ENCODE results near the gene INO80C.
"Not testable (repeated sequence)": the region's sequence is repeated elsewhere in the genome, so short reads cannot be mapped to it uniquely, and the experiment has no call there.

The INO80C gene

DNA sequence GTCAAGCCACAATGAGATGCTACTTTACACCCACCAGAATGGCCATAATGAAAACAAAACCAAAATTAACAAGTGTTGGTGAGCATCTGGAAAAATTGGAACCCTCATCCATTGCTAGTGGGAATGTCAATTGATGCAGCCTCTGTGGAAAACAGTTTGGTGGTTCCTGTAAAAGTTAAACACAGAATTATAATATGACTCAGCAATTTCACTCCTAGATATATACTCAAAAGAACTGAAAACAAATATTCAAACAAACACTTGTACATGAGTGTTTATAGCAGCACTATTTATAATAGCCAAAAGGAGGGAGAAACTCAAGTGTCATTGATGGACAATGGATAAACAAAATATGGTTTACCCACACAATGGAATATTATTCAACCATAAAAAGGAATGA lies 43.0 kb downstream of the INO80C start:
- Histone ChIP-seq H3K4me1 (ENCODE audit: control insufficient read depth, insufficient read depth, low read length) (peaks cover 49% of the 10 kb centered on the region), H3K9ac (ENCODE audit: low read depth, low read length) (no peak overlapping the region), H3K4me3 (ENCODE audit: low read length) (no peak overlapping the region), H3K27me3 (ENCODE audit: control insufficient read depth, insufficient read depth, low read length) (no peaks in the 10 kb centered on the region), H3K9me3 (replicated peaks; ENCODE audit: low read length) (no peaks in the 10 kb centered on the region), H3K36me3 (ENCODE audit: insufficient read depth, low read length) (no peaks in the 10 kb centered on the region), H3K4me2 (ENCODE audit: low read length) (no peak overlapping the region)

DNA sequence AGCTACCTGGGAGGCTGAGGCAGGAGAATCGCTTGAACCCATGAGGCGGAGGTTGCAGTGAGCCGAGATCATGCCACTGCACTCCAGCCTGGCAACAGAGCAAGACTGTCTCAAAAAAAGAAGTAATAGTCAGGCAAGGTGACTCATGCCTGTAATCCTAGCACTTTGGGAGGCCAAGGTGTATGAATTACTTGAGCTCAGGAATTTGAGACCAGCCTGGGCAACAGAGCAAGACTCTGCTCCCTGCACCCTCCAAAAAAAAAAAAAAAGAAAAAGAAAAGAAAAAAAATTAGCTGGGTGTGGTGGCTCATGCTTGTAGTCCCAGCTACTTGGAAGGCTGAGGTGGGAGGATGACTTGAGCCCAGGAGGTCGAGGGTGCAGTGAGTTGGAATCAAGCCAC lies 44.7 kb downstream of the INO80C start:
- peaks cover 32% of the 10 kb centered on the region for H3K4me1 ChIP-seq (ENCODE audit: control insufficient read depth, insufficient read depth, low read length)
- H3K9ac ChIP-seq (ENCODE audit: low read depth, low read length); H3K9me3 ChIP-seq (replicated peaks; ENCODE audit: low read length); H3K36me3 ChIP-seq (ENCODE audit: insufficient read depth, low read length); H3K4me3 ChIP-seq (ENCODE audit: low read length); H3K27me3 ChIP-seq (ENCODE audit: control insufficient read depth, insufficient read depth, low read length); H3K4me2 ChIP-seq (ENCODE audit: low read length): not testable (repeated sequence)

DNA sequence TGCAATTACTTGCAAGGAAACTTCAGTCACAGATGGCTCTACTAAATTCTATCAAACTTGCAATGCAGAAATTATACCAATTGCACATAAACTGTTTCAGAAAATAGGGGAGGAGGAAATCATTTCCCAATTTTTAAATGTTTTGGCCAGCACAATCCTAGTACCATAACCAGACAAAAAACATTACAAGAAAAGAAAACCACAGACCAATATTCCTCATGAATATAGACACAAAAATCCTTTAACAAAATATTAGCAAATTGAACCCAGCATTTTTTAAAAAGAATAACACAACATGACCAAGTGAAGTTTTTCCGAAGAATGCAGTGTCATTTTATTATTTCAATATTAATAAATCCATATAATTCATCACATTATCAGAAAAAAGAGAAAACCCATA lies 45.8 kb downstream of the INO80C start:
- no peak overlapping the region for H3K4me3 ChIP-seq (ENCODE audit: low read length)
- H3K4me2 ChIP-seq (ENCODE audit: low read length): no peak overlapping the region
- no peaks in the 10 kb centered on the region for H3K36me3 ChIP-seq (ENCODE audit: insufficient read depth, low read length)
- no peak overlapping the region for H3K9ac ChIP-seq (ENCODE audit: low read depth, low read length)
- no peaks in the 10 kb centered on the region for H3K27me3 ChIP-seq (ENCODE audit: control insufficient read depth, insufficient read depth, low read length)
- H3K4me1 ChIP-seq (ENCODE audit: control insufficient read depth, insufficient read depth, low read length): peaks cover 20% of the 10 kb centered on the region
- H3K9me3 ChIP-seq (replicated peaks; ENCODE audit: low read length): no peaks in the 10 kb centered on the region

DNA sequence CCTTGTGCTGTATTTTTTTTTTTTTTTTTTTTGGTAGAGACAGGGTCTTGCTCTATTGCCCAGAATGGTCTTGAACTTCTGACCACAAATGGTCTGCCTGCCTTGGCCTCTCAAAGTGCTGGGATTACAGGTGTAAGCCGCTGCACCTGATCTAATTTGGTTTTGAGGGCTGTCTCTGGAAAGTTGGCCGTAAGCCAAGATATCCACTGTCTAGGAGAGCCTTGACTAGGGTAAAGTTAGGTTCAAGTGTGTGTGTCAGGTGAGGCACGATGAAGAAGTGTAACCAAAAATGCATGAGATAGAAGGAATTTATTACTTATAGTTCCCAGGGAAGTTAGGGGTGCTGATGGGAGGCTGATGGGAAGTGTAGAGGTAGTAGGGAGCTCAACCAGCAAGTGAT lies 46.7 kb downstream of the INO80C start:
- no peaks in the 10 kb centered on the region for H3K27me3 ChIP-seq (ENCODE audit: control insufficient read depth, insufficient read depth, low read length)
- H3K4me1 ChIP-seq (ENCODE audit: control insufficient read depth, insufficient read depth, low read length): peaks cover 11% of the 10 kb centered on the region
- no peak overlapping the region for H3K9ac ChIP-seq (ENCODE audit: low read depth, low read length)
- H3K9me3 ChIP-seq (replicated peaks; ENCODE audit: low read length): no peaks in the 10 kb centered on the region
- no peaks in the 10 kb centered on the region for H3K36me3 ChIP-seq (ENCODE audit: insufficient read depth, low read length)
- H3K4me2 ChIP-seq (ENCODE audit: low read length): no peak overlapping the region
- no peak overlapping the region for H3K4me3 ChIP-seq (ENCODE audit: low read length)

GRCh38 chr18:35444636-35445035 lies 53.1 kb downstream of the INO80C start:
- peaks cover 16% of the 10 kb centered on the region for H3K4me1 ChIP-seq (ENCODE audit: control insufficient read depth, insufficient read depth, low read length)
- no peak overlapping the region for H3K4me2 ChIP-seq (ENCODE audit: low read length)
- H3K9ac ChIP-seq (ENCODE audit: low read depth, low read length): no peak overlapping the region
- no peaks in the 10 kb centered on the region for H3K36me3 ChIP-seq (ENCODE audit: insufficient read depth, low read length)
- H3K4me3 ChIP-seq (ENCODE audit: low read length): no peak overlapping the region
- no peaks in the 10 kb centered on the region for H3K9me3 ChIP-seq (replicated peaks; ENCODE audit: low read length)
- H3K27me3 ChIP-seq (ENCODE audit: control insufficient read depth, insufficient read depth, low read length): no peaks in the 10 kb centered on the region

DNA sequence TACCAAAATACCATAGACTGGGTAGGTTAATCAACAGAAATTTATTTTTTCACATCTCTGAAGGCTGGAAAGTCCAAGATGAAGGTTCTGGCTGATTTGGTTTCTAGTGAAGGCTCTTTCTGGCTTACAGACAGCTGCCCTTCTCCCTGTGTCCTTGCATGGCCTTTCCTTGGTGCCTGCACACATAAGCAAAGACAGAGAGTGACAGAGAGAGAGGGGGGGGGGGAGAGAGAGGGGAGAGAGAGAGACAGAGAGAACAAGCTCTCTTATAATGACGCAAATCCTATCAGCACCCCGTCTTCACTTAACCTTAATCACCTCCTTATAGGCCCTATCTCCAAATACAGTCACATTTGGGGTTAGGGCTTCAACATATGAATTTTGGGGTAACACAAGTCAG lies 53.9 kb downstream of the INO80C start:
- no peak overlapping the region for H3K4me3 ChIP-seq (ENCODE audit: low read length)
- no peaks in the 10 kb centered on the region for H3K9me3 ChIP-seq (replicated peaks; ENCODE audit: low read length)
- H3K27me3 ChIP-seq (ENCODE audit: control insufficient read depth, insufficient read depth, low read length): no peaks in the 10 kb centered on the region
- H3K9ac ChIP-seq (ENCODE audit: low read depth, low read length): no peak overlapping the region
- peaks cover 18% of the 10 kb centered on the region for H3K4me1 ChIP-seq (ENCODE audit: control insufficient read depth, insufficient read depth, low read length)
- no peaks in the 10 kb centered on the region for H3K36me3 ChIP-seq (ENCODE audit: insufficient read depth, low read length)
- H3K4me2 ChIP-seq (ENCODE audit: low read length): no peak overlapping the region

DNA sequence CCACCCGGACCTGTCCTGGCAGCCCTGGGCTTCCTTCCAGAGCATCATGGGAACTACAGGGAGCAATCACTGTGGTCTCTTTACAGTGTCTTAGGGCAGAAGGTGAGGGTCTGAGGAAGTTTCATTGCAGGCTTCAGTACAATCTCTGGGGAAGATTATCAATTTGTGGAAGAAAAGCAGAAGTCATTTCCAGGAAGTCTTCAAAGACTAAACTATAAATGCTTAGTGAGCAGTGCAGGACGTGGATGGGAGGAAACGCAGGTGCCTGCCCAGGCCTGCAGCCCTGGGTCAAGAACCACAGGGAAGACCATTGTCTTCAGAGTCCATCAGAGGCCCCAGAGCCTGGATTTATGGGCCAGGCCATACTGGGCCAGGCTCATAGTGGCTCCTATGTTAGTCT lies 54.3 kb downstream of the INO80C start:
- H3K36me3 ChIP-seq (ENCODE audit: insufficient read depth, low read length): no peaks in the 10 kb centered on the region
- H3K4me2 ChIP-seq (ENCODE audit: low read length): no peak overlapping the region
- no peaks in the 10 kb centered on the region for H3K9me3 ChIP-seq (replicated peaks; ENCODE audit: low read length)
- no peaks in the 10 kb centered on the region for H3K27me3 ChIP-seq (ENCODE audit: control insufficient read depth, insufficient read depth, low read length)
- H3K9ac ChIP-seq (ENCODE audit: low read depth, low read length): no peak overlapping the region
- H3K4me3 ChIP-seq (ENCODE audit: low read length): no peak overlapping the region
- peaks cover 22% of the 10 kb centered on the region for H3K4me1 ChIP-seq (ENCODE audit: control insufficient read depth, insufficient read depth, low read length)

- Histone ChIP-seq H3K4me1 (ENCODE audit: control insufficient read depth, insufficient read depth, low read length) (peaks cover 30% of the 10 kb centered on the region), H3K27me3 (ENCODE audit: control insufficient read depth, insufficient read depth, low read length) (no peaks in the 10 kb centered on the region), H3K4me2 (ENCODE audit: low read length) (peak overlapping the region; percentile 1), H3K9me3 (replicated peaks; ENCODE audit: low read length) (no peaks in the 10 kb centered on the region), H3K36me3 (ENCODE audit: insufficient read depth, low read length) (no peaks in the 10 kb centered on the region), H3K9ac (ENCODE audit: low read depth, low read length) (peak overlapping the region; percentile 33), H3K4me3 (ENCODE audit: low read length) (no peak overlapping the region)
Measured at GRCh38 chr18:35442701-35443100, 55.1 kb downstream of the INO80C start.

GRCh38 chr18:35441857-35442595 lies 55.7 kb downstream of the INO80C start:
- H3K27me3 ChIP-seq (ENCODE audit: control insufficient read depth, insufficient read depth, low read length): no peaks in the 10 kb centered on the region
- peak overlapping the region; percentile 33 for H3K9ac ChIP-seq (ENCODE audit: low read depth, low read length)
- peaks cover 36% of the 10 kb centered on the region for H3K4me1 ChIP-seq (ENCODE audit: control insufficient read depth, insufficient read depth, low read length)
- H3K4me3 ChIP-seq (ENCODE audit: low read length): no peak overlapping the region
- H3K4me2 ChIP-seq (ENCODE audit: low read length): peak overlapping the region; percentile 11
- no peaks in the 10 kb centered on the region for H3K36me3 ChIP-seq (ENCODE audit: insufficient read depth, low read length)
- H3K9me3 ChIP-seq (replicated peaks; ENCODE audit: low read length): no peaks in the 10 kb centered on the region

- H3K9ac ChIP-seq (ENCODE audit: low read depth, low read length): peak overlapping the region; percentile 59
- H3K4me1 ChIP-seq (ENCODE audit: control insufficient read depth, insufficient read depth, low read length): peaks cover 52% of the 10 kb centered on the region
- H3K27me3 ChIP-seq (ENCODE audit: control insufficient read depth, insufficient read depth, low read length): no peaks in the 10 kb centered on the region
- H3K36me3 ChIP-seq (ENCODE audit: insufficient read depth, low read length): no peaks in the 10 kb centered on the region
- H3K9me3 ChIP-seq (replicated peaks; ENCODE audit: low read length): no peaks in the 10 kb centered on the region
- H3K4me2 ChIP-seq (ENCODE audit: low read length): no peak overlapping the region
- no peak overlapping the region for H3K4me3 ChIP-seq (ENCODE audit: low read length)
Measured at GRCh38 chr18:35438480-35439234, 59.1 kb downstream of the INO80C start.

DNA sequence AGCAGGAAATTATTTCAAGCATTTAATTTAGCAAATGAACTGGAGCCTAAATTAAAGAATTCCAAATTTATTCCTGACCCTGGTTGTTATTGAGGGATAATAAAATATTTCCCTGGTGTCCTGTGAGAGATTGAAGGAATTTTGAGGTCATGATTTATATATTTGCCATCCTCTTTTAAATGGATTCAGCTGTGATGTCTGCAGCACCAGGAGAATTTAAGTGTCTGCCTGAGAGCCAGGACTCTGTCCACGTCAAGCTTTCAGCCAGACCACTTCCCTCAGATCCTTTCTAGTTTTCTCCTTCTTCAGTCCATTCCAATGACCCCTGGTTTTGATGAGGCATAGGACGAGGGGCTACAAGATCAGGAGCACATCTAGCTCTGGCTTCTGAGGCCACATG lies 59.9 kb downstream of the INO80C start:
- no peak overlapping the region for H3K4me3 ChIP-seq (ENCODE audit: low read length)
- no peaks in the 10 kb centered on the region for H3K9me3 ChIP-seq (replicated peaks; ENCODE audit: low read length)
- peaks cover 49% of the 10 kb centered on the region for H3K4me1 ChIP-seq (ENCODE audit: control insufficient read depth, insufficient read depth, low read length)

More for the DNA sequence above, 59.9 kb downstream of the INO80C start:
- no peaks in the 10 kb centered on the region for H3K36me3 ChIP-seq (ENCODE audit: insufficient read depth, low read length)
- H3K9ac ChIP-seq (ENCODE audit: low read depth, low read length): peak overlapping the region; percentile 59
- H3K4me2 ChIP-seq (ENCODE audit: low read length): no peak overlapping the region
- H3K27me3 ChIP-seq (ENCODE audit: control insufficient read depth, insufficient read depth, low read length): no peaks in the 10 kb centered on the region

Measured in skeletal muscle satellite cell (primary cell).